ENCODE results near the gene HARS1. TPM values are rescaled to one million over a fixed set of nuclear protein-coding genes. Genes with fewer than 3 reads are reported as not detected.

HARS1 gene
- 79.2 and 82.0 TPM in 2 replicates for total RNA-seq (2013; cell fraction: nucleolus; rRNA removed)
- total RNA-seq (2014; rRNA removed), result 79.5 and 83.2 TPM in 2 replicates
- 64.2 and 68.3 TPM in 2 replicates for total RNA-seq (2014; rRNA removed; fragmentation: Illumina TruSeq; extraction: Trizol)
- total RNA-seq (2021), result 68.8 and 77.1 TPM in 2 replicates
- polyA plus RNA-seq (2011; ENCODE audit: low read depth), result 46.9 TPM
- 66.9 and 76.4 TPM in 2 replicates for polyA plus RNA-seq (2011; rRNA removed)
- 64.4 and 72.8 TPM in 2 replicates for polyA plus RNA-seq (2011; cell fraction: cytosol; rRNA removed)
- polyA plus RNA-seq (2011; cell fraction: nucleus; rRNA removed), result 83.1 and 102 TPM in 2 replicates
- 52.7 and 61.5 TPM in 2 replicates for polyA plus RNA-seq (2012)
- polyA plus RNA-seq (2014; fragmentation: Illumina TruSeq; extraction: Trizol), result 78.7 and 82.0 TPM in 2 replicates
- 10 to 100 TPM; 12.0 to 17.3 TPM for polyA plus RNA-seq (2014; fragmentation: Nextera tagmentation; extraction: Ambion mirVana)
- polyA plus RNA-seq (2014; rRNA removed), result 74.4 and 76.7 TPM in 2 replicates
- 10 to 100 TPM; 93.0 to 93.8 TPM for polyA plus RNA-seq (2016; fragmentation: Nextera tagmentation; extraction: Ambion mirVana)
- 86.1 and 91.4 TPM in 2 replicates for polyA minus RNA-seq (2011; rRNA and poly(A)+ RNA removed)
- 22.6 and 25.3 TPM in 2 replicates for polyA minus RNA-seq (2011; cell fraction: cytosol; rRNA and poly(A)+ RNA removed)
- 26.0 and 54.6 TPM in 2 replicates for polyA minus RNA-seq (2011; cell fraction: nucleus; rRNA and poly(A)+ RNA removed)
- Bru-seq, nascent RNA, result percentile 82 among the genes with signal in this experiment
- BruChase-seq, experiment 1, labeled RNA remaining after a 6-hour chase, result percentile 90 among the genes with signal in this experiment
- percentile 89 among the genes with signal in this experiment for BruChase-seq, experiment 2, labeled RNA remaining after a 2-hour chase
- long read RNA-seq, experiment 1, transcript HARS-215 (13 exons, 1,945 nt), result major isoform, 138 of 160 reads
- long read RNA-seq, experiment 1, partial matches to known transcripts, result 6 of 160 reads
- long read RNA-seq, experiment 1, other reads (novel, unspliced or antisense), result 7 of 160 reads
- long read RNA-seq, experiment 2, transcript HARS-202 (11 exons, 1,401 nt), result minor isoform, 11 of 553 reads
- long read RNA-seq, experiment 2, transcript HARS-205 (13 exons, 1,896 nt), result minor isoform, 24 of 553 reads
- long read RNA-seq, experiment 2, transcript HARS-215 (13 exons, 1,945 nt), result major isoform, 464 of 553 reads
- long read RNA-seq, experiment 2, transcript HARS-204 (12 exons, 1,789 nt), result minor isoform, 6 of 553 reads
- long read RNA-seq, experiment 2, partial matches to known transcripts, result 32 of 553 reads
- long read RNA-seq, experiment 2, other reads (novel, unspliced or antisense), result 16 of 553 reads

- H4K20me1 ChIP-seq (ENCODE audit: control insufficient read depth, insufficient read depth), result no peaks in the 10 kb centered on the region
- peak within 1 kb of the TSS; percentile 74 for H3K27ac ChIP-seq (ENCODE audit: control insufficient read depth, insufficient read depth)
- H3K9ac ChIP-seq (ENCODE audit: control insufficient read depth, insufficient read depth, low read length), result peak within 1 kb of the TSS; percentile 80
- H3K4me1 ChIP-seq (ENCODE audit: control insufficient read depth, insufficient read depth, low read length), result peaks cover 4% of the 10 kb centered on the region; the same call in 1 of the 2 replicates
- POLR2A ChIA-PET, result interaction anchor here (0.8 to 1.7 kb wide), 11 partner anchors 9 to 290 kb away, joined by 3 to 15 read pairs (median 5); partner anchors contain the start of genes APBB3, IK, NDUFA2 and WDR55
- DNase-seq (ENCODE audit: low read depth, low spot score), result peak; percentile 77
- peak within 1 kb of the TSS; percentile 87 for H2AFZ ChIP-seq (ENCODE audit: control insufficient read depth, low read depth, low read length)
- peak; percentile 96 for ATAC-seq
- BruUV-seq (replicated peaks), result no TSS peak
- SMC1A ChIA-PET (ENCODE audit: uncharacterized antibody, unreplicated experiment), result interaction anchor here (0.9 to 3.6 kb wide), 10 partner anchors 9 to 480 kb away, joined by 3 to 16 read pairs (median 4); partner anchors contain the start of genes EIF4EBP3, IK, NDUFA2 and ZMAT2
- WGBS (ENCODE audit: insufficient coverage, insufficient replicate concordance, low lambda C conversion rate, missing lambda C conversion rate), result 1% methylated on average over 61 of the region's 61 CpGs
- no peaks in the 10 kb centered on the region for H3K9me3 ChIP-seq (replicated peaks; ENCODE audit: control insufficient read depth, insufficient read depth, low read length)
- CTCF ChIA-PET, result interaction anchor here (0.6 to 2.6 kb wide), 12 partner anchors 9 to 350 kb away, joined by 3 to 9 read pairs (median 4); partner anchors contain the start of genes ANKHD1 and ZMAT2
- H3K4me3 ChIP-seq, result peak within 1 kb of the TSS; percentile 89
- FAIRE-seq, result peak; percentile 72
- peak within 1 kb of the TSS; percentile 88 for H3K4me2 ChIP-seq (ENCODE audit: control insufficient read depth, insufficient read depth)
- RAD21 ChIA-PET (ENCODE audit: unreplicated experiment), result interaction anchor here (0.6 to 1.5 kb wide), 8 partner anchors 9 to 289 kb away, joined by 3 to 8 read pairs (median 4); partner anchors contain the start of genes IK, NDUFA2 and ZMAT2
- peaks cover 41% of the 10 kb centered on the region for H3K79me2 ChIP-seq (ENCODE audit: control insufficient read depth, insufficient read depth, low read length)
- no peaks in the 10 kb centered on the region for H3K27me3 ChIP-seq (replicated peaks in 1 of 2; ENCODE audit: control insufficient read depth in 2 of 2, insufficient read depth in 2 of 2, low read length in 1 of 2)
- peaks cover 4 to 14% of the 10 kb centered on the region in 2 experiments for H3K36me3 ChIP-seq (ENCODE audit: control insufficient read depth in 2 of 2, insufficient read depth in 2 of 2, low read length in 1 of 2)
- intact Hi-C loops (cut with micrococcal nuclease; ENCODE audit: unreplicated experiment) (loop anchor here (1.0 to 2.0 kb wide), 3 partner anchors 19 to 290 kb away; partner anchors contain the start of genes ANKHD1, IK and NDUFA2), in situ Hi-C loops (cut with MboI) (no loop called here)
- TF ChIP-seq ZBTB33 (IDR thresholded peaks at IDR 0.05), result no peak
- TF ChIP-seq SMAD1 (IDR thresholded peaks at IDR 0.05; ENCODE audit: low read depth, partially characterized antibody), result no peak
- TF ChIP-seq BACH1 (IDR thresholded peaks at IDR 0.05; ENCODE audit: borderline replicate concordance), result peak; percentile 24
- no peak for TF ChIP-seq SKIL (IDR thresholded peaks at IDR 0.05; ENCODE audit: low read depth, poor library complexity, severe bottlenecking)
- TF ChIP-seq E2F8 (IDR thresholded peaks at IDR 0.05; ENCODE audit: low read depth, partially characterized antibody), result peak; percentile 90
- TF ChIP-seq NBN (IDR thresholded peaks at IDR 0.05), result peak; percentile 98
- TF ChIP-seq ATF7 (IDR thresholded peaks at IDR 0.05; ENCODE audit: low read depth), result peak; percentile 10; the same call in 1 of the 2 replicates
- no peak for TF ChIP-seq TCF3 (IDR thresholded peaks at IDR 0.05; ENCODE audit: borderline replicate concordance, insufficient read depth, low read depth, low read length)
These were observed at the start of gene HARS1, which contains the start of gene HARS2 for GRCh38 chr5:140690941-140691924. Gene HARS1 (minus strand): TSS chr5:140691370. CDS start chr5:140691304, 66 bp downstream. Gene HARS2 (plus strand): TSS chr5:140691455. CDS start chr5:140691649, 194 bp downstream.

Measured in GM12878 (cell line).